IgD-negative memory B cell (primary cell): ENCODE results near the gene HADHB. TPM values are rescaled to one million over a fixed set of nuclear protein-coding genes. Genes with fewer than 3 reads are reported as not detected.
"Not testable (repeated sequence)": the region's sequence is repeated elsewhere in the genome, so short reads cannot be mapped to it uniquely, and the experiment has no call there.

Experiments
- H3K27ac Mint-ChIP-seq, 3 donors: one replicate each; pipeline ENCODE4 v1.8.0; 2020 to 2022; ENCODE audit warnings: mild to moderate bottlenecking in 3 of 3, mixed read lengths in 3 of 3, moderate library complexity in 1 of 3
- H3K27me3 Mint-ChIP-seq: one replicate; pipeline ENCODE4 v1.8.0; 2021; ENCODE audit warnings: mixed read lengths
- H3K36me3 Mint-ChIP-seq: one replicate; pipeline ENCODE4 v1.8.0; 2020; ENCODE audit warnings: mild to moderate bottlenecking, mixed read lengths
- H3K4me1 Mint-ChIP-seq, 3 donors: one replicate each; pipeline ENCODE4 v1.8.0; 2020 to 2022; ENCODE audit warnings: mixed read lengths in 3 of 3, mild to moderate bottlenecking in 1 of 3
- H3K4me3 Mint-ChIP-seq, 4 donors: one replicate each; pipeline ENCODE4 v1.8.0; 2020 to 2022; ENCODE audit warnings: mild to moderate bottlenecking in 4 of 4, mixed read lengths in 4 of 4, moderate library complexity in 3 of 4
- H3K9me3 Mint-ChIP-seq, 3 donors: one replicate each; pipeline ENCODE4 v1.8.0; 2020 to 2021; ENCODE audit warnings: mixed read lengths in 3 of 3, mild to moderate bottlenecking in 1 of 3
- polyA plus RNA-seq: library from polyadenylated mRNA; unstranded; fragments of 300-500 nt; fragmentation: Illumina TruSeq; gene quantifications from one replicate; pipeline ENCODE4 v1.2.3, GENCODE V29; 2021

Gene HADHB
- polyA plus RNA-seq, 1 donor from 2014 or later, result 104 TPM

DNA sequence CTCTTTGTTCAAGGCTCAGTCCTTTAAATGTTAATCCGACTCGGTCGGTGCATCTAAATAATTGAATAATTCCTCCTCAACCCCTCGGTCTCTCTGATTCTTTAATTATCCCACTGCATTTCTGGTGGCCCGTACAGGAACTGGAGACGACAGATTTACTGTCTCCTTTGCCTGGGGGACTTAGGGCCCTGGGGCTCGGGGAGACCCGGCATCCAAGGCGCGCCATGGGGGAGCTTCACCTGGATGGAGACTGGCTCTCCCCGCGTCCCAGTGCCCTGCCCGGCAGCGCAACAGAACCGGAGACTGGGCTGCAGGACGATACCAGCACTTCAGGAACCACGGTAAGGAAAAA, 53.5 kb downstream of the HADHB start:
- Mint-ChIP-seq H3K4me3 (no peak overlapping the region), H3K36me3 (no peaks in the 10 kb centered on the region), H3K27ac (no peak overlapping the region)

DNA sequence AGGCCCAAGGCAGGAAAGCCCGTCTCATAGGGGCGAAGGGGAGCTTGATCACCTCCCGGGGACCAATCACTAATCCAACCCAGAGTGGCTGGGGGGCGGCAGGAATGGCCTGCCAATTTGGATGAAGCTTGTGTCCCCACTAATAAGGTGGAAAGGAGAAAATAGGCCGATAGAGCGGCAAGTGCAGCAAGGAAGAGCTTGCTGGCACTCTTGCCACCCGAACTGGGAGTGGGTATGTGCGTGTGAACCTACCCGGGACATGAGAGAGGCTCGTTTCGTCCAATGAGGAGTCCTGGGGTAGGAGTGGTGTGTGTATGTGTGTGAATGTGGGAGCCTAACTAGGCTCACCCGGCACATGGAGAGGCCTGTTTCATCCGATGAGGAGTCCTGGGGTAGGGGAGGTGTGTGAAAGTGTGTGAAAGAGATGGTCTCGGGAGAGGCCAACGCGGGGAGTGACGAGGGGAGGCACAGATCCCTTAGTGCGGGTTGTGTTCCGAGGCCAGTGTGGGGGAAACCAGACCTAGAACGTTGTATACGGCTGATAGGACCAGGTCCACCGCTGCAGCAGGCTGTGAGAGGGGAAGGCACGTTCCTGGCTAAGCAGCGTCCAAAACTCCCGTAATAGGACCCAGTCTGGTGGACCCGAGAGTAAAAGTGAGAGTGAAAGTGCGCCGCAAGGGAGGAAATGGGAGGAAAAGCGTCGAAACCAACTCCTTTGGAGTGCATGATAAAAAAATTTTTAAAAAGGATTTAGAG, 54.1 kb downstream of the HADHB start:
- Mint-ChIP-seq H3K4me3 (no peak overlapping the region), H3K4me1 (no peaks in the 10 kb centered on the region), H3K36me3 (no peaks in the 10 kb centered on the region), H3K27me3 (no peaks in the 10 kb centered on the region), H3K27ac (no peak overlapping the region), H3K9me3 (no peaks in the 10 kb centered on the region)

More for the DNA sequence above, 53.5 kb downstream of the HADHB start:
- H3K27me3 Mint-ChIP-seq, result no peaks in the 10 kb centered on the region
- H3K9me3 Mint-ChIP-seq, result no peaks in the 10 kb centered on the region
- no peaks in the 10 kb centered on the region for H3K4me1 Mint-ChIP-seq

DNA sequence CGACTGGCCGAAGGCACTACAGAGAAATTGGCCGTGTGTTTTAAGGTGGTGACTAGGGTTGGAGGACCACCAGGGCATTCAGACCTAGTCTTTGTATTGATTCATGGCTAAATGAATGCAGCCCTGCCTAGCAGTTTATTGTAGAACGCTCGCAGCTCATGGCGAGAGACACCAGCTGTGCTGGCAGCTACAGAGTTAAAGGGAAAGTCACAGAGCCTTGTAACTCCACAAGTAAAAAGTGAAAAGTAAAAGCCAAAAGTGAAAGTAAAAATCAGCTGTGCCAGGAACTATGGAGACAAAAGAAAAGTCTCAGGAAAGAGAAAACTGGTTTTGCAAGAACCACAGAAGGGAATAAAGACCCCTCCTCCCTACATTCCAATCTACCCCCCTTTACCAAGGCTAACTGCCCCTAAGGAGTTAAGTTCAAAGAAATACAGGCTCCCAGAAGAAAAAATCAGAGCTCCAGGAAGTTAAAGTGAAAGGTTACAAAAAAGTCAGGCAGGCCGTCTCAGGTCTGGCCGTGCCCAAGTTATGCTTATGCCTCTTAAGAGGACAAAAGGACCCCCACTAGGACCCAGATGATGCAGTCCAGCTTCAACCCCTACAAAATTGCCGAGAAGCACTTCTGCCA, 54.8 kb downstream of the HADHB start:
- Mint-ChIP-seq H3K4me3 (no peak overlapping the region), H3K27me3 (no peaks in the 10 kb centered on the region), H3K9me3 (no peaks in the 10 kb centered on the region), H3K27ac (no peak overlapping the region), H3K4me1 (no peaks in the 10 kb centered on the region), H3K36me3 (no peaks in the 10 kb centered on the region)

DNA sequence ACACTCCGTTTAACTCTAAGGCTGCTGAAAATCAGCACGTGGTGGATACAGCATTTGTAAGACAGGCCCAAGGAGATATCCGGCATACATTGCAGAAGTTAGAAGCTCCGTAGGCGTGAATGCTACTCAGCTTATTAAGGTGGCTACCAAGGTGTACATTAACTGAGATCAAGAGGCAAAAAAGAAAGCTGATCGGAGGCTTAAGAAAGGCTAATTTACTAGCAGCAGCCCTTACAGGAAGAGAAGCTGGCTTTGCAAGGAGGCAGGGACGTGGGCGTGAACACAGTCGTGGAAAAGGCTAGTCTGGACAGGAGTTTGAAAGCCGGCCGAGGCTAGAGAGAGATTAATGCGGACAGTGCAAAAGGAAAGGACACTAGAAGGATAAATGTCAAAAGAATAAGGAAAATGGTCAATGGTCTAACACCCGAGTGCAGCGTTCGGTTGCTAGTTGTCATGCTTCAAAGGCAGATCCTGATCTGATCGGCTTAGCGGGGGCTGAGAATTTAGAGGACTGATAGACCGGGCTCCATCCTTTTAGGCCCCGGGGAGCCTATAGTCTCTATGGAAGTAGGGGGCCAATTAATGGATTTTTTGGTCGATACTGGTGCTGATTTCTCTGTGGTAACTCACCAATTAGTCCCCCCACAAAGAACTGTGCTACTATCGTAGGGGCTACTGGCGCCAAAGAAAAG, 55.6 kb downstream of the HADHB start:
- Mint-ChIP-seq H3K36me3 (no peaks in the 10 kb centered on the region), H3K4me3 (no peak overlapping the region), H3K27me3 (no peaks in the 10 kb centered on the region), H3K27ac (no peak overlapping the region), H3K9me3 (no peaks in the 10 kb centered on the region), H3K4me1 (no peaks in the 10 kb centered on the region)

DNA sequence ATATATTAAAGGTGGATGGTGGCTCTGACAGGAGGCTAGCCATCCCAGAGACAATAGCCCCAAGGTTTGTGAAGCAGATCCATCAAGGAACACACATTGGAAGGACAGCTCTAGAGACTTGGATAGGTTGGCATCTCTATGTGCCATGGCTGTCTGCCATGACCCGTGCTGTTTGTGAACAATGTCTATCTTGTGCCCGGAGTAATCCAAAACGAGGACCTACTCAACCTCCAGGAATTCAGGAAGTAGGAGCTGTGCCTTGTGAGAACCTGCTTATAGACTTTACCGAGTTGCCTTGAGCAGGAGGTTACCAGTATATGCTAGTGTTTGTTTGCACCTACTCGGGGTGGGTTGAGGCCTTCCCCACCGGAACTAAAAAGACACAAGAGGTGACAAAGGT, 58.1 kb downstream of the HADHB start:
- Mint-ChIP-seq H3K4me3 (no peak overlapping the region), H3K27ac (no peak overlapping the region), H3K36me3 (no peaks in the 10 kb centered on the region), H3K27me3 (no peaks in the 10 kb centered on the region), H3K4me1 (no peaks in the 10 kb centered on the region), H3K9me3 (no peaks in the 10 kb centered on the region)

DNA sequence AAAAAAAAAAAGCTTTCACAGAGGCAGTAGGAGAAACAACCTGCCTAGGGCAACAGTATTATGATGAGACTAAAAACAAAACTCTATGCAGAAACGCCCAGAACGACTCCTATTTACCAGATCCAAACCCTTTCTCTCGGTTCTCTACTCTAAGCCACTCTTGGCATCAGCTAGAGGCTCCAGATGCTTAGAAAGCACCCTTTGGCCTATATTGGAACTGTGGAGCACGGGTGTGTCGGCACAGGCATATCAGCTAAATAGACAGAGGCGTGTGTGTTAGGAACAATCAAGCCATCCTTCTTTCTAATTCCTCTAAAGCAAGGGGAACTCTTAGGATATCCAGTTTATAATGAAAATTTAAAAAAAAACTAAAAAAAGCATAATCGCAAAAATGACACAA, 60.4 kb downstream of the HADHB start:
- not testable (repeated sequence) for H3K4me1 Mint-ChIP-seq, H3K9me3 Mint-ChIP-seq, H3K27ac Mint-ChIP-seq, H3K27me3 Mint-ChIP-seq, H3K4me3 Mint-ChIP-seq, H3K36me3 Mint-ChIP-seq

DNA sequence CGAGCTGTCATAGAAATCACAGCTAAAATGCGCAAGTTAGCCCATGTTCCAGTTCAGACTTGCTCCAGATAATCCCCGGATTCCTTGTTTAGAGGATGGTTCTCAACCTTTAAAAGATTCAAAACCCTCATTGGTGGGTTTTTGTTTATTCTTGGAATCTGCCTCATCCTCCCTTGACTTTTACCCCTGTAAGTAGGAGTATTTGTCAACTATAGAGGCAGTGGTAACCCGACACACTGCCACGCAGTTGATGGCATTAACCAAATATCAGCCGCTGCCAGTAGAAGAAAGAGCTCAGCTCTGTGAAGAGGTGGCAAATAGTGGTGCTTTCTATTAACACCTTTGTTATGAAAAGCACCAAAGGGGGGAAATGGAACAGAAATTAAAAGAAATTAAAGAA, 60.8 kb downstream of the HADHB start:
- Mint-ChIP-seq H3K27ac (no peak overlapping the region), H3K36me3 (no peaks in the 10 kb centered on the region), H3K4me3 (no peak overlapping the region), H3K27me3 (no peaks in the 10 kb centered on the region), H3K4me1 (no peaks in the 10 kb centered on the region), H3K9me3 (no peaks in the 10 kb centered on the region)

DNA sequence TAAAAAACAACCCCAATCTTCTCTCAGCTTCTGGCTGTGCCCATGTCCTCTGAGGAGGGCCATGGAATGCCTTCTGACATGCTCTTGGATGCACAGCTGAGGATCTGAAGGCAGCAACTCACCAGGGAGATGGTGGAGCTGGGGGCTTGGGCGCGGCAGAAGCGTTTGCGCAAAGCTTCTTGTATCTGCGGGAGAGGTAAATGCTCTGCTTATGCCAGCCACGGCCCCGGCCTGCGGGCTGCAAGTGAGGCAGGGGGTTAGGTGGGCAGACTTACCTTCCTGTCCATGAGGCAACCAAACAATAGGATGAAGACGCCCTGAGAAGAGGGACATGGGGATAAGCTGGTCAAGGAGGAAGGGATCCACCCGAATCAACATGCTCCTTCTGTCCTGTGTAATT, 65.2 kb downstream of the HADHB start:
- Mint-ChIP-seq H3K4me1 (no peaks in the 10 kb centered on the region), H3K36me3 (peaks cover 3% of the 10 kb centered on the region), H3K27me3 (no peaks in the 10 kb centered on the region), H3K4me3 (no peak overlapping the region), H3K9me3 (no peaks in the 10 kb centered on the region), H3K27ac (no peak overlapping the region)

DNA sequence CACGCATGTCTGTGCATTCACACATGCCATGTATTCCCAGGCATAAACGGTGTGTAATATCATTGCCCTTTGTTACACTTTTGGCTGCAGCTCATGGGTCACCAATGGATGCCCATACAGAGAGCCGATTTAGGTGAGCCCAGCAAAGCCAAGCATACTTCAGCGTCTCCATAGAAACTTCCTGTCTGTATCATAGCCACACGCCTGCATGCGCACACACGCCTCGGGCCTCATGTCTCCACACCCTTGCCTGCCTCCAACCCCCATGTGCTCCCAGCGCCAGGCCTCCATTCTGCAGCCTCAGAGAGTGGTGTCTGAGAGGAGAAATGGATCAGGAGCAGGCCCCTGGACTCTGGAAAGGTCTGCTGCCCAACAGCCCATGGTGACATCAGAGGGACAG, 67.7 kb downstream of the HADHB start:
- Mint-ChIP-seq H3K36me3 (peaks cover 6% of the 10 kb centered on the region), H3K9me3 (no peaks in the 10 kb centered on the region), H3K4me1 (no peaks in the 10 kb centered on the region), H3K27me3 (no peaks in the 10 kb centered on the region), H3K4me3 (no peak overlapping the region), H3K27ac (no peak overlapping the region)

DNA sequence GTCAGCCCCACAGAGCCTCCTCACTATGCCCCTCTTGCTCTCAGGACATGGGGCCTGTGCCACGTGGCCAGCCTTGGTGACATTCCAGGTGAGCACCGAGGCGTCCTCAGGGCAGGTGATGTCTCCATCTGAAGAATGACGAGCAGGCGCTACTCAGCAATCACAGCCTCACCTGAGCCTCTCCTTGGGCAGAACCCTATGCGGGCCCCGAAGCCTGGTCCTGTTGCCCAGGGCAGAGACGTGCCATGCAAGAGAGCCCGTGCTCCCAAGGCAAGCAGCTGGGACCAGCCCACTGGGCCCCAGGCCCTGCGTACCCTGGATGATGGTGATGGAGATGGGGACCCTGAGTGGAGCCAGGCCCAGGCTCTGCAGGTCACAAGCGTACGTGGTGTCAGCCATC, 68.7 kb downstream of the HADHB start:
- H3K27me3 Mint-ChIP-seq, result no peaks in the 10 kb centered on the region

DNA sequence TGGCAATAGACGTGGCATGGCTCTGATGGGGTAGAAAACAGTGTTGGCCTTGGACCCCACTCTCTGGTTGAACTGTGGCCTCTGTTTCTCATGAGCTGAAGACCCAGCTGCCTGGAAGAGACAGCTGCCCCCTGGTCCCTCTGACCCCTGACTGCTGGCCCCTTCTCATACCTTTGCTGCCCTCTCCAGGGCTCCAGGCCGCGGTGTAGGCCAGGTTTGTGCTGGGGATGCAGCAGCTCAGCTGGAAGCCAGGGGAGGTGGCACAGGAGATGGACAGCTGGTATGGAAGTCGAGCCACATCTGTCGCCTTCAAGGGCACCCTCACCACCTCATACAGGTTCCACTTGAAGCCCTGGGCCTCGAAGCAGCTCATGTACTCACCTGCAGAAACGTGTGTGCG, 69.5 kb downstream of the HADHB start:
- H3K4me1 Mint-ChIP-seq, result no peaks in the 10 kb centered on the region
- H3K4me3 Mint-ChIP-seq, result no peak overlapping the region
- no peak overlapping the region for H3K27ac Mint-ChIP-seq
- peaks cover 8% of the 10 kb centered on the region for H3K36me3 Mint-ChIP-seq
- no peaks in the 10 kb centered on the region for H3K27me3 Mint-ChIP-seq
- H3K9me3 Mint-ChIP-seq, result no peaks in the 10 kb centered on the region

More for the DNA sequence above, 68.7 kb downstream of the HADHB start:
- H3K27ac Mint-ChIP-seq, result no peak overlapping the region
- peaks cover 8% of the 10 kb centered on the region for H3K36me3 Mint-ChIP-seq
- H3K9me3 Mint-ChIP-seq, result no peaks in the 10 kb centered on the region
- H3K4me3 Mint-ChIP-seq, result no peak overlapping the region
- H3K4me1 Mint-ChIP-seq, result no peaks in the 10 kb centered on the region

DNA sequence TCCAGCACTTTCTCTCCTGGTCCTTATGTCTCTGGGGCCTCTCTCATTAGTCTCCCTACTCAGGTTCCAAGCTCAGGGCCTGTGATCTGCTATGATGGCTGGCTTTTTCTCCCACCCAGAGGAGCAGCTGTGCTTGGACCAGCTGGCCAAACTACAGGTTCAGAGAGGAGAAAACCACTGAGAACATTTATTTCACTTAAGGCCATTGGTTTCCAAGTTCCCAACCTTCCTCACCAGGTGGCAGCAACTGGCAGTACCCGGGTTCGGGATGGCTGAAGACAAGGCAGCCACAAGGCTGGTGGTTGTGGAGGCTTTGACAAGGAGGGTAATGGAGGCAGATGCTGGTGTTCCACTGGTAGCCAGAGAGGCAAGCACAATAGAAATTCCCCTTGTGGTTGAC, 71.3 kb downstream of the HADHB start:
- no peaks in the 10 kb centered on the region for H3K4me1 Mint-ChIP-seq
- no peak overlapping the region for H3K27ac Mint-ChIP-seq
- no peaks in the 10 kb centered on the region for H3K27me3 Mint-ChIP-seq
- H3K36me3 Mint-ChIP-seq, result peaks cover 7% of the 10 kb centered on the region
- no peaks in the 10 kb centered on the region for H3K9me3 Mint-ChIP-seq
- no peak overlapping the region for H3K4me3 Mint-ChIP-seq

DNA sequence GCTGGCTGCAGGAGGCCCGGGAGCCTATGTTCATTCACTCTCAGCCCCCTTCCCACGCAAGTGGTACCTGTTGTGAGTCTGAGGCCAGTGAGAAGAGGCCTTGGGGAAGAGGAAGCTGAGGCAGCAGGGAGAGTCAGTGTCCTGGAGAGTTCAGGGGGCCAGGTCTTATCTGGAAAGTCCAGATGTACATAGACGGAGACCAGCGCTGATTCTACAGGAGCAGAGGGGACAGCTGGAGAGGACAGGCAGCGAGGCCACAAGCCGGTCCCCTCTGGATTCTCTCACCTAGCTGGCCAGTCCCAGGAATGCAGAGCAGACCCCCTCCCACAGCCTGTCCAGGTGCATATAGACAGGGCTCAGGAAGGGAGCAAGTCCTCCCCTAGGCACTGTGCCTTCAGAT, 72.1 kb downstream of the HADHB start:
- H3K36me3 Mint-ChIP-seq, result peaks cover 7% of the 10 kb centered on the region
- H3K27ac Mint-ChIP-seq, result no peak overlapping the region
- H3K4me1 Mint-ChIP-seq, result no peaks in the 10 kb centered on the region
- no peak overlapping the region for H3K4me3 Mint-ChIP-seq
- H3K9me3 Mint-ChIP-seq, result no peaks in the 10 kb centered on the region
- H3K27me3 Mint-ChIP-seq, result no peaks in the 10 kb centered on the region

DNA sequence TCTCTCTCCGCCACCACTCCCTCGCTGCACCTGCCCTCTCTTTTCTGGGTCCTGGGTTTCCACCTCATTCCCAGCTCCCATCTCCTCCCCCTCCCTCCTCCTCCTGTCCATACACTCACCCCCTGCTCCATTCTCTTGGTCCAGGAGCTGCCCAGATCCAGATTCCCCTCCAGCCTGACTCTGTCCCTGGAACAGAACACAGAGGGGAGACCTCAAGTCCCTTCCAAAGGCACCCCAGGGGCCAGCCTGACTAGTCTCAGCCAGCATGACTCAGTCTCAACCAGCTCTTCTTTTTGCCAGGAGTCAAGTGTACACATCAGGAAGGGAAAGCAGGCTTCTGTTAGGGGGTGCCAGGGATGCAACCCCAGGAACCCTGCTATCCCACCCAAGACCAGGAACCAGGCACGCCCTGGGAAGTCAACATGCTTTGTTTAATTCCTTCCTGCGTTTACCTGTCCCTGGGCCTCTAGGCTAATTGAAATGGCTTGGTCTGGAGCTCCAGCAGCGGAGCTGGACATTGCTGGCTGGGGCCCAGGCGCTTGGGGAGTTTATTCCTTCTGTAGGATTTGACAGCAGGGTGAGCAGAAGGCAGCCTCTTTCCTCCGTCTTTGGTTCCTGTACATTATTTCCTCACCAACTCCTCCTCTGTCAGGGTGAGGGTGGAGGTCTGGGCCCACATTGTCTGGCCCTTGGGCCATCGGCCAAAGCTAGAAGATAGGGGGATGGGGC, 72.8 kb downstream of the HADHB start:
- H3K36me3 Mint-ChIP-seq, result peaks cover 5% of the 10 kb centered on the region
- no peaks in the 10 kb centered on the region for H3K4me1 Mint-ChIP-seq
- H3K9me3 Mint-ChIP-seq, result no peaks in the 10 kb centered on the region
- no peak overlapping the region for H3K27ac Mint-ChIP-seq
- peak overlapping the region in 1 of 4 donors; percentile 63 for H3K4me3 Mint-ChIP-seq
- no peaks in the 10 kb centered on the region for H3K27me3 Mint-ChIP-seq

DNA sequence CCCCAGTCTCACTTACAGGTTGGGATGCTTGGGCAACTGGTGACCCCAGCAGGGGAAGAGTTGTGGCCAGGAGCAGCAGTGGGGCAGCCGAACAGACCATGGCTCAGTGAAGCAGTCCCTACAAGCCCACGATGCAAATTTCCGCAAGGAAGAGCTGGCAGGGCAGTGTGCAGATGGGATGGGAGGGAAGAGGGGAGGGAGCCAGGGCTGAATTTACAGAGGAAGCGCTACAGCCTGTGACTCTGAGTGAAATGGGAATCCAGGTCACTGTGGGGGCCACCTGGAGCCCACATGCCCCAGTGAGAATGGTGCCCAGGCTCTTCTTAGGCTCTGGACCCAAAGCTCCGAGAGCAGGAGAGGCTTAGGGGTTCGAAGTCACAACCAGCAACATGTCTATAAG, 74.2 kb downstream of the HADHB start:
- Mint-ChIP-seq H3K4me1 (no peaks in the 10 kb centered on the region), H3K4me3 (no peak overlapping the region), H3K9me3 (no peaks in the 10 kb centered on the region), H3K27ac (no peak overlapping the region), H3K27me3 (no peaks in the 10 kb centered on the region), H3K36me3 (peaks cover 5% of the 10 kb centered on the region)
